Measurements from ENCODE around the gene GEN1.
A peak's percentile ranks its signal among the peaks of the same experiment; 100 is the strongest.
"Not testable (repeated sequence)": the region's sequence is repeated elsewhere in the genome, so short reads cannot be mapped to it uniquely, and the experiment has no call there.

The GEN1 gene

GRCh38 chr2:17821535-17822444 lies 67.9 kb downstream of the GEN1 start:
- no peak for DNase-seq (ENCODE audit: low read depth in 4 of 4, low spot score in 1 of 4)

GRCh38 chr2:17822445-17823117 lies 68.6 kb downstream of the GEN1 start:
- no peak for DNase-seq (ENCODE audit: low read depth in 4 of 4, low spot score in 1 of 4)

DNA sequence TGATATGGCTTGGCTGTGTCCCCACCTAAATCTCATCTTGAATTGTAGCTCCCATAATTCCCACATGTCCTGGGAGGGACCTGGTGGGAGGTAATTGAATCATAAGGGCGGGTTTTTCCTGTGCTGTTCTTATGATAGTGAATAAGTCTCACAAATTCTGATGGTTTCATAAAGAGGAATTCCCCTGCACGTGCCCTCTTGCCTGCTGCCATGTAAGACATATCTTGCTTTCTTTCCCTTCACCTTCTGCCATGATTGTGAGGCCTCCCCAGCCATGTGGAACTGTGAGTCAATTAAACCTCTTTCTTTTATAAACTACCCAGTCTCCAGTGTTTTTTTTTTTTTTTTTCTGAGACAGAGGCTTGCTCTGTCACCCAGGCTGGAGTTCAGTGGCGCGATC lies 69.7 kb downstream of the GEN1 start:
- DNase-seq (ENCODE audit: low read depth in 4 of 4, low spot score in 1 of 4): not testable (repeated sequence)

DNA sequence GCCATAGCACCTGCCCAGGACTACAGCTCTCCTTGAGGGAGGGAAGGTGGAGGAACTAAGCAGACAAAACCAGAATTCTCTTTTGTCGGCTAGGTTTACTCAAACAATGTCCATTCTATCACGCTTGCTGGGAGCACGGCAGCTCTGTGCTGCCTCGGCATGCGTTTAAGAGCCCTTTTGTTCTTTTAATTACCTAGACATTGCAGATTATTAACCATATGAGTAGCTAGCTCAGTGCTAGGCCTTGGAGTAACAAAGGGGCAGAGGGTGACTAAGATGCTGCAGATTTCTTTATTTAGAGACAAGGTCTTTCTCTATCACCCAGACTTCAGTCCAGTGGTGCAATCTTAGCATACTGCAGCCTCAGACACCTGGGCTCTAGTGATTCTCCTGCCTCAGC lies 73.4 kb downstream of the GEN1 start:
- no peak for DNase-seq (ENCODE audit: low read depth in 4 of 4, low spot score in 1 of 4)

DNA sequence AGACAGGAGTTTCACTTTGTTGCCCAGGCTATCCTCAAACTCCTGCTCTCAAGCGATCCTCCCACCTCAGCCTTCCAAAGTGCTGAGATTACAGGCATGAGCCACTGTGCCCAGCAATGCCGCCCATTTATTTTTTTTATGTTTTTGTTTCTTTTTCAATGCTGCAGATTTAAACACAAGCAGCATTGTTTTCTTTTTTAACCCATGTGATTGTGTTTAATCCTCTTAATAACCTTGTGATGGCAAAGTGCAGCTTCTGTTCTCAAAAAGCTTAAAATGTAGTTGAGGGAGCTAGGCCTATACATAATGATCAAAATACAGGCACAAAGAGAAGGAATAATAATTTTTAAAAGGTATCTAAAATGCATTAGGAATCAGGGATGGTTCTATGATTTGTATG lies 73.8 kb downstream of the GEN1 start:
- no peak for DNase-seq (ENCODE audit: low read depth in 4 of 4, low spot score in 1 of 4)

DNA sequence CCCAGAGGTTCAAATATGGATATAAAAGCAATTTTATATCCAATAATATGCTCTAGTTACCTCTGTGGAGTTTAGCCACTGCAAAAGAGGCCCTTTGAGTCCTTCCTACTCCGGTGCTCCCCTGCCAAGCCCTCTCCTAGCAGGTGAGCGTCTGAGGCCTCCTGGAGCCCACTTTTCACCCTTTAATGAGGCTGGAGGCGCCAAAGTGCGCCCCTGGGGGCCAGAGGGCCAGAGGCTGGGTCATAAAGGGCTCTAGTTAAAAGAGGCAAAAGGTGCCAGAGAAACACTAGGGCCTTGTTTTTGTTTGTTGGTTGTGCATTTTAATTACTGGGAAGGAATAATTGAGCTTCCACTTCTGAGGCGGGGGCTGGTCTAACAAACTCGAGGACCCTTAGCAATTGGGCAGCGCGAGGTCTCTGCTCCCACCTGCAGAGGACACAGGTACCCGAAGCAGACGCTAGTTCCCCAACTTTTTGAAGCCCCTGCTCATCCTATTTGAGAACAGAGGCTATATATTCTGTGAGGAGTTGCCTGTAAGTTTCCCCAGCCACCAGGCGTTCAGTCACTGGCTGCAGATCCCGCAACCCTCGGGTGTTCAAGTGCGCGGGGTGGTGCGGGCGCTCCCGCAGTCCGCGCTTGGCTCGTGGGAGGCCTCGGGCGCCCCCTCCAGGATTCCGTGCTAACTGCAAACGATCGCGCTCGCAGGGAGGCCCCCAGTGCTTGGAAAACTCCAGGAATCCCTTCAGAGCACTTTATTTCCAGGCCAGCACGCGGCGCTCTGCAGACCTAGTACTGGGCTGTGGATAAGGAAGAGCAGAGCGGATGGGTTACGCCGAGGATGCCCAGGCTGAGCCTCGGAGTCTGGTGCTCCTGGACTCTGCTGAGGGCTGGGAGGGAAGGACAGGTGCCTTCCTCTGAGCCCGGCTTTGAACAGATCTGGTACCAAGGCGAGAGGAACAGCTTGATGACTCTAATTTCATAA lies 76.4 kb downstream of the GEN1 start:
- peak in 3 of 4 experiments; percentile 4 to 35 (median 7) for DNase-seq (ENCODE audit: low read depth in 4 of 4, low spot score in 1 of 4)

DNA sequence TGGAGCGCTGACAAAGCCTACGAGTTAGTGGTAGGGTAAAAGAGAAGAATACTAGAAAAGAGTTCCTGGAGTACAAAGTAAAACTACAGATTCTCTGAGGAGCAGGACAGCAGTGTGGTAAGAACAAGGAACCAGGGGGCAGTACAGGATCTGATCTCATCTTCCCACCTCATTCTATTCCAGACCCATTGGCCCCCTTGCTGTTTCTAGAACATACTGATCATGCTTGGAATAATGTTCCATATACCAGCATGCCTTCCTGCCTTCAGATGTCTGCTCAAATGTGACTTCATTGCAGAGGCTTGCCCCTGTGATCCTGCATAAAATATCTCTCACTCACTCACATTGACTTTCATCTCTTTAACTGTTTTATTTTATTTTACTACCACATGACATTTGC lies 81.6 kb downstream of the GEN1 start:
- DNase-seq (ENCODE audit: low read depth in 4 of 4, low spot score in 1 of 4): no peak
